ENCODE results near the gene ZDHHC19.

ZDHHC19 gene

DNA sequence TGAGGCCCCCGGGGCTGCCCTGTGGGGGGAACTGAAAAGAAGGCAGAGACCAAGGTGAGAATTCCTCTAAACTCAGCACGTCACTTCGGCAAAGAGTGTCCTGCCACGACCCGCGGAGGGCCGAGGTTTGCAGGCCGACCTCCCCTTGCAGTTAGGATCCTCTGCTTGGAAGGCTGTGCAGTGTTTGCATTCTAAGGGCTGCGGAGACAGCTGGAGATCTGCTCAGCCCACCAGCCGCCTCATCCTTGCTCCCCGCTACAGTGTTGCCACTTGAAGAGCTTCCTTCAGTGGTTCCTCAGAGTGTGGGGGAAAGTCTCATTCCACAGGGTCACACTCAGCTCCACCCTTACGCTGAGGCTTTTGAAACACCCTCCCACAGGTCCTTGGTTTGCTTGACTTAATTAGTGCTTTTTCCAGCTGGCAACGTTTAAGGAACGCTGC, 15.9 kb upstream of the ZDHHC19 start:
- in situ Hi-C loops (cut with MboI; ENCODE audit: low sequenced_read_pairs): loop anchor here (25.0 kb wide), 1 partner anchor 935 kb away; no protein-coding TSS in a partner anchor

GRCh38 chr3:196225763-196226364, 14.7 kb upstream of the ZDHHC19 start:
- in situ Hi-C loops (cut with MboI; ENCODE audit: low sequenced_read_pairs): loop anchor here (25.0 kb wide), 1 partner anchor 936 kb away; no protein-coding TSS in a partner anchor

- in situ Hi-C loops (cut with MboI; ENCODE audit: low sequenced_read_pairs): loop anchor here (25.0 kb wide), 1 partner anchor 937 kb away; no protein-coding TSS in a partner anchor
Observed at GRCh38 chr3:196225086-196225485, 13.9 kb upstream of the ZDHHC19 start.

DNA sequence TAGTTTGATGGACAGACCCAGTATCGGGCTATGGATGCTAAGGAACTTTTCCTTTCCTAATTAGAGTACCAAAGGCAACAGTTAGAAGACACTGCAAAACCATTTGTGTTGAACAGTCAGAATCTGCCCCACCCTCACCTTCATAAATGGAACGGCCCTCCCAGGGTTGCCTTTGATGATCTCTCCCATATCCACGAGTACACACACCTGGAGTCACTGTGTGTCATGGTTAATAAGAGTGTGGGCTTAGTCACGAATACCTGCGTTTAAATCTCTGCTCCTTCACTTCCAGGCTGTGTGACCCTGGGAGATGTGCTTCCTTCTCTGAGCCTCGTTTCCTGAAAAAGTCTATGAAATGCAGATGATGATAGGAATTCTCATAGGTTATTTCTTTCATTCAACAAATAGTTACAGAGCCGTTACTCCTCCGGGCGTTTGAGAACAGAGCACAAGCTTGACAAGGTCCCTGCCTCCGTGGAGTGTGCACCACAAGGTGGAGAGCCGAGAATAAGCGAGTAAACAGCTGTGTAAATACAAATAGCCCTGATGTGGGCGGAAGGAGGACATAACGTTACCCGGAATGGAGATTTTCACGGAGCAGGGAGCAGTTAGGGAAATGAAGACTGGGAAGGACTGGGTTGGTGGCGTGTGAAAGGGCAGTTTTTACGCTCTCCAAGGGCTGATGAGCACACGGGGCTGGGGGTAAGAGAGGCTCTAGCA, 11.8 kb upstream of the ZDHHC19 start:
- in situ Hi-C loops (cut with MboI; ENCODE audit: low sequenced_read_pairs): loop anchor here (25.0 kb wide), 1 partner anchor 386 kb away; no protein-coding TSS in a partner anchor

- in situ Hi-C loops (cut with MboI; ENCODE audit: low sequenced_read_pairs): loop anchor here (25.0 kb wide), 1 partner anchor 384 kb away; no protein-coding TSS in a partner anchor
Observed at GRCh38 chr3:196220991-196221390, 9.8 kb upstream of the ZDHHC19 start.

DNA sequence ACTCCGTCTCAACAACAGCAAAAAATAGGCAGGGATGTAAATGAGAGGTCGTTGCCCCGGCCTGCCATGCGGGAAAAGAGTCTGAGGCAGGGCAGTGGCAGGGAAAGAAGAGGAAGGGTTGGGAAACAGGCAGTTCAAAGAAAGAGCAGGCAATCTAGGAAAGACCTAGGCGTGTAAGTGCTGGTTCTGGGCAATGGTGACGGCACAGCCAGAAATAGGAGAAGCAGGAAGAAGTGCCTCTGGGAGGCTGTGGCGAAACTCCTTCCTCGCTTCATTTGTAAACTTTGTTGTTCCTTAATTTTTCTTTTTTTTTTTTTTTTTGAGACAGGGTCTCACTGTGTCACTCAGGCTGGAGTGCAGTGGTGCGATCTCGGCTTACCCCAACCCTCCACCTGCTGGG, 9.4 kb upstream of the ZDHHC19 start:
- in situ Hi-C loops (cut with MboI; ENCODE audit: low sequenced_read_pairs): loop anchor here (25.0 kb wide), 1 partner anchor 383 kb away; no protein-coding TSS in a partner anchor

DNA sequence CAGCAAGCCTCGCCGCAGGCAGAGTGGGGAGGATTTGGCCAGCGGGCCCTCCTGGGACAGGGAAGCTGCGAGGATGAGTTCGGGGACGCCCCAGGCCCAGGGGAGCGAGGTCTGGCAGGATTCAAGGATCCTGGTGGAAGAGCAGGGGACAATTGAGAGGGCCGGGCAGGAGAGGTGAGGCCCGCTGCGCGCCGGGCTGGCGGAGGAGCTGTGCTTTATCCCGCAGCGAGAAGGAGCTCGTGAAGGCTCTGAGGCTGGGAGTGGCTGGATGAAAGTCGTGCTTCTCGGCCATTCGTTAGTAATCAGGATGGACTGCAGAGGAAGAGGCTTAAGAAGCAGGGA, 8.7 kb upstream of the ZDHHC19 start:
- in situ Hi-C loops (cut with MboI; ENCODE audit: low sequenced_read_pairs): loop anchor here (25.0 kb wide), 1 partner anchor 383 kb away; no protein-coding TSS in a partner anchor

- in situ Hi-C loops (cut with MboI; ENCODE audit: low sequenced_read_pairs): loop anchor here (25.0 kb wide), 1 partner anchor 382 kb away; no protein-coding TSS in a partner anchor
Observed at GRCh38 chr3:196219194-196219969, 8.2 kb upstream of the ZDHHC19 start.

DNA sequence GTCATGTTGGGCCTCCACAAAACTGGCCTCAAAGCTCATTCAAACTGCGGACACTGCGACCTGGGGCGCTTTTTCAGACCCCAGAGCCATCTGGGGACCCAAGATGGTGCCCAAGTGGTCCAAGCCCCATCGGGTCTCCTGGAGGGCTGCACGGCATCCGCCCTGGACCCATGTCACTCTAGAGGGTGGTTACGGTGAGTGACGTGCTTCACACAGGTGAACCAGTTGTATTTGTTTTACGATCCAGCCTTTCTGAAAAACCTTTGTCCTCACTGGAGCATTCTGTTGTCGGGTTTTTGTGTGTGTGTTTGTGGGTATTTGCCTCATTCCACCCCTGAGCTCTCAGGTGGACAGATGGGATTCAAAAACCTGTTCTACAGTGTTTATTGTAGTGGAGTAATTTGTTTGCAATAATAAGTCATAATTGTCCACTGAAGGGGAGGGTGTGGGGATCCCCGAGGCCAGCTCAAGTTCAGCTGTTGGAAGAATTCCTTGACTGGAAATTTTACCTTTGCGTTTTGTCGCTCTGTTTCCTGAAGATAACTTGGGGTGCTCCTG, 7.0 kb upstream of the ZDHHC19 start:
- in situ Hi-C loops (cut with MboI; ENCODE audit: low sequenced_read_pairs): loop anchor here (25.0 kb wide), 1 partner anchor 381 kb away; no protein-coding TSS in a partner anchor

DNA sequence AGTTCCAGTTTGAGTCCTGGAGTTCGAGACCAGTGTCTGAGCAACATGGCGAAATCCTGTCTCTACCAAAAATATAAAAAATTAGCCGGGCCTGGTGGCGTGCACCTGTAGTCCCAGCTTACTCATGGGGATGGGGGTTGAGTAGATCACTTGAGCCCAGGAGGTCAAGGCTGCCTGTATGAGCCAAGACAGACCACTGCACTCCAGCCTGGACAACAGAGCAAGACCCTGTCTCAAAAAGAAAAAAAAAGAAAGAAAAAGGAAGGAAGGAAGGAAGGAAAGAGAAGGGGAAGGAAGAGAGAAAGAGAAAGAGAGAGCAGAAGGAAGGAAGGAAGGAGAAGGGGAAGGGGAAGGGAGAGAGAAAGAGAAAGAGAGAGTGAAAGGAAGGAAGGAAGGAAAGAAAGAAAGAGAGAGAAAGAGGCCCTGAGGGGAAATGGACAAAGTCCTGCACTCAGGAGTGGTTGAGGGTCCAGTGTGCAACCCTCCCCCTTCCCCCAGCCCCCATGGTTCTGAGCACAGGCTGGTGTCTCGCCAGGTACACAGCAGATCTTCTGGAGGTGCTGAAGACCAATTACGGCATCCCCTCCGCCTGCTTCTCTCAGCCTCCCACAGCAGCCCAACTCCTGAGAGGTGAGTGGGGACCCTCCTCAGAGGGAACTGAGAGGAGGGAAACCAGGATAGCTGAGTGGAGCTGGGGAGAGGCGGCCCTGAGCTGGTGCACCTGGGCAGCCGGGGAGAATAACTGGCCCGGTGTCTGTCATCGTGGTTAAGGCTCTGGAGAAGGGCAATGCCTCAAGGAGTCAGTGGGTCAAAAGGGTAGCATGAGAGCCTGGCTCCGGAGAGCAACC, 6.3 kb upstream of the ZDHHC19 start:
- in situ Hi-C loops (cut with MboI; ENCODE audit: low sequenced_read_pairs): loop anchor here (25.0 kb wide), 1 partner anchor 380 kb away; no protein-coding TSS in a partner anchor

DNA sequence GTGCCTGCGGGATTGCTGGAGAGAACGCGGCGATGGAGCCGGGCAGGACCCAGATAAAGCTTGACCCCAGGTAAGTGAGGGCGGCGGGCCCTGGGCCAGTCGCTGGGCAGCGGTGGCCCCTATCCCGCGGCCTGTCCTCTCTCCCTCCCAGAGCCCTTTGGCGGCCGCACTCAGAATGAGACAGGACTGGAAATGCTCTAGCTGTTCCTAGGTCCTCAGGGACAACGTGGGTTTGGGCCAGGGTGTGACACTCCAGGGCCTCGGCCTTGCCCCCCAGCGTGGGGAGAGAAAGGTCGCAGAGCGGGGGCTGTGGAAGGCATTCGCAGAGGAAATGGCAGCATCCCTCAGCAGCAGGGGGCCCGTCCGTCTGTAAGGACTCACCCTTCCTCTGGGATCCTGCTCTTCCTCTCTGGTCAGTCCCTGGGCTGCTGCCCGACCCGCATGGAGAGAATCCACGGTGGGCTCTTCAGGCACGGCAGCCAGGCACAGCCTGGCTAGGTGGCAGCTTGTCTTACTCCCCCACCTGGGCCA, 5.5 kb upstream of the ZDHHC19 start:
- in situ Hi-C loops (cut with MboI; ENCODE audit: low sequenced_read_pairs): loop anchor here (25.0 kb wide), 1 partner anchor 379 kb away; no protein-coding TSS in a partner anchor

- in situ Hi-C loops (cut with MboI; ENCODE audit: low sequenced_read_pairs): loop anchor here (25.0 kb wide), 1 partner anchor 379 kb away; no protein-coding TSS in a partner anchor
Observed at GRCh38 chr3:196216089-196216564, 4.9 kb upstream of the ZDHHC19 start, which contains the start of gene SLC51A. SLC51A (plus strand) TSS chr3:196216534; CDS start chr3:196216713, 179 bp downstream.

DNA sequence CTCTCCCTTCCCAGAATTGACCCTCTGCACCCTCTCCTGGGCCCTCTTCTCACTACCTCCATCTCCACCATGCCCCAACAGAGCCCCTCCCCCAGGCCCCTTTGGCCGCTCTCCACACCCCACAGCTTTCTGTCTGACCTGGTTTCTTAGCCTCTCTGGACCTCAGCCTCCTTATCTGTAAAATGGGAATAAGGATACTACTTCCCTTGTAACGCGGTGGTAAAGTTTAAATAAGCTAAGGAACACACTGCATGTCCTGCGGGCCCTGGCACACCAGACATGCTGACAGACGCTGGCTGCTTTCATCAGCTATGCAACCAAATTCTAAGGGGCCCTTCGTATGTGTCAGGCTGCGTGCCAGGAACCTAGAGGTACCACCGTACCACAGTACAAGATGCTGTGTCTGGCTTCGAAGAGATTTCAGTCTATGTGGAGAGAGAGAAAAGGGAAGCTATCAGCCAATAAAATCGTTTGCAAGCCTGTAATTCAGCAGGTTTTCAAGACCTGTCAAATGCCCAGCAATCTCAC, 4.4 kb upstream of the ZDHHC19 start:
- in situ Hi-C loops (cut with MboI; ENCODE audit: low sequenced_read_pairs): loop anchor here (25.0 kb wide), 1 partner anchor 378 kb away; no protein-coding TSS in a partner anchor

GRCh38 chr3:196214783-196215441, 3.7 kb upstream of the ZDHHC19 start:
- in situ Hi-C loops (cut with MboI; ENCODE audit: low sequenced_read_pairs): loop anchor here (25.0 kb wide), 1 partner anchor 378 kb away; no protein-coding TSS in a partner anchor

DNA sequence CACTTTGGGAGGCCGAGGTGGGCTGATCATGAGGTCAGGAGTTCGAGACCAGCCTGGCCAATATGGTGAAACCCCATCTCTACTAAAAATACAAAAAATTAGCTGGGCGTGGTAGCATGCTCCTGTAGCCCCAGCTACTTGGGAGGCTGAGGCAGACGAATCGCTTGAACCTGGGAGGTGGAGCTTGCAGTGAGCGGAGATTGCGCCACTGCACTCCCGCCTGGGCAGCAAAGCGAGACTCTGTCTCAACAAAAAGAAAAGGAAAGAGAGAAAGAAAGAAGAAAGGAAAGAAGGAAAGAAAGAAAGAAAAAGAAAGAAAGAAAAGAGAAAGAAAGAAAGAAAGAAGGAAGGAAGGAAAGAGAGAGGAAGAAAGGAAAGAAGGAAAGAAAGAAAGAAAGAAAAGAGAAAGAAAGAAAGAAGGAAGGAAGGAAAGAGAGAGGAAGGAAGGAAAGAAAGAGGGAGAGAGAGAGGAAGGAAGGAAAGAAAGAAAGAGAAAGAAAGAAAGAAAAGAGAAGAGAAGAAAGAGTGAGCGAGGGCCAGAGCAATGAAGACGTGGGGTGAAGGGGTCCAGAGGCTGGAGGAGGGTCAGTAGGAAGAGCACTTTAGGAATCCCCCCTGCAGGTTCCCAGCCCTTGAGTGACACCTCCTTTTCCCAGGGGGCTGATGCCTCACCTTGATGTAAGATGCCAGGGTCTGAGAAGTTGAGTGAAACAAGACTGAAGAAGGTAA, 1.1 kb downstream of the ZDHHC19 start:
- in situ Hi-C loops (cut with MboI; ENCODE audit: low sequenced_read_pairs): loop anchor here (25.0 kb wide), 1 partner anchor 373 kb away; no protein-coding TSS in a partner anchor

GRCh38 chr3:196208942-196209695, 2.1 kb downstream of the ZDHHC19 start:
- in situ Hi-C loops (cut with MboI; ENCODE audit: low sequenced_read_pairs): loop anchor here (25.0 kb wide), 1 partner anchor 372 kb away; no protein-coding TSS in a partner anchor

Measured in HL-60/S4 (cell line).